GM18870 (cell line): ENCODE results near the gene TTC29.

Source experiments
- ATAC-seq: cut with Tn5 transposase; IDR thresholded peaks from one replicate; pipeline ENCODE4 v1.9.1; 2021; ENCODE audit warnings: moderate library complexity; ENCODE audit not compliant: unreplicated experiment

The TTC29 gene

GRCh38 chr4:146945556-146946374, at the start of gene TTC29:
Gene TTC29 (minus strand): TSS chr4:146945864. CDS start chr4:146939895, 5,969 bp downstream.
- peak; percentile 99 for ATAC-seq

- ATAC-seq, result no peak
Observed at GRCh38 chr4:146981651-146982050, 36.0 kb upstream of the TTC29 start.

- ATAC-seq, result no peak
Observed at GRCh38 chr4:146978641-146979040, 33.0 kb upstream of the TTC29 start.

GRCh38 chr4:146976145-146976544, 30.5 kb upstream of the TTC29 start:
- no peak for ATAC-seq

DNA sequence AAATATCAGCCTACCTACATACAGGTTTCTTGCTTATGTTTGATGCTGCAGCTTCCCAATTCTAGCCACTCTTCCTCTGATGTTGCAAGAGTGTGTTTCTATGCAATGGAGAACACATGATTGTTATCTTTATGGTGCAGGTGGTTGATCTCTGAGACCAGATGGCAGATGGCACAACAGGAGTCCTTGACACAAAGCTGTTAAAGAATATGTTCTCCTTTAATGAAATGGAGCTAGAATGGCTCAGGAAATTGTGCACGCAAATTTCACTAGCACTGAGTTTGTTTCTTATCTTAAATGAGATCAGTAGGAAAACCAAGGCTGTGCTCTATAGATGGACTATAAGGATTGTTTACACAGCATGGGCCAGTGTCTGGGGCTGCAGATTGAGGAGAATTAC, 29.9 kb upstream of the TTC29 start:
- ATAC-seq, result no peak

- no peak for ATAC-seq
Observed at GRCh38 chr4:146975036-146975435, 29.4 kb upstream of the TTC29 start.

GRCh38 chr4:146972036-146972435, 26.4 kb upstream of the TTC29 start:
- ATAC-seq, result no peak

DNA sequence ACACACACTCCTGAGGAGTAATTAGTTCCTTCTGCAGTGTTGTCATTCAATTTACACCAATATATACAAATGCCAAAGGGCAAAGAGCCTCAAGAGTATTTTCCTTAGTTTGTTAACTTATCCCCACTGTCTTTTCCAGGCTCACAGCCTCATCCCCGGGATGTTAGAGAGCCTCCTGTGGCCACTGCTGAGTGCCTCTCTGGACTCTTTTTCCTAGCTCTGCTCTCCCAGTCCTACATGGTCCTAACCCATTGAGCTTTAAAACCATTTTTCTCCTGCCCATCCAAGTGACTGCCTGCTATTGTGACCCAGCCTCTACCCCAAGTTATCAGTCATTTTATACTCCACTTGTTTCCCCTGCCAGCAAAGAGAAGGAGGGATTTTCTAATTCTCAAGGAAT, 23.5 kb upstream of the TTC29 start:
- no peak for ATAC-seq

GRCh38 chr4:146960634-146961033, 15.0 kb upstream of the TTC29 start:
- no peak for ATAC-seq

- ATAC-seq, result no peak
Observed at GRCh38 chr4:146959692-146960091, 14.0 kb upstream of the TTC29 start.

GRCh38 chr4:146957237-146957636, 11.6 kb upstream of the TTC29 start:
- ATAC-seq, result no peak

- ATAC-seq, result no peak
Observed at GRCh38 chr4:146952896-146953295, 7.2 kb upstream of the TTC29 start.

DNA sequence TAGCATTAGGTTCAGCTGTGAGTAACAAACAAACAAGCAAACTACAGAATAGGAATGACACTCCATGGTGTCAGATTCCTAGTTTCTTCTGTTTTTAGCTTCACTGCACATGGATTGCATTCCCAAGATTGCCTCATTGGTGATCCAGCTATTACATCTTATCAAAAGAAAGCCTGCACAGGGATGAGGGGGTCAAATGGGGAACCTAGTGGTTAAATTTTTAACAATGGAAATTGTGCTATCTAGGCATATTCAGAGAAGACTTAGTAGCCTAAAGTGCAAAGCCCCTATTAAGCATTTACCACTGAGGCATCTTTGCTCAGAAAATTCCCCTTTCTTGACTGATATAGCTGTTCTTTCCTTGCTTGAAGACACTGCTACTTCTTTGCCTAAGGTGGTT, 3.9 kb upstream of the TTC29 start:
- no peak for ATAC-seq

GRCh38 chr4:146943691-146944375, 1.8 kb downstream of the TTC29 start:
- no peak for ATAC-seq

DNA sequence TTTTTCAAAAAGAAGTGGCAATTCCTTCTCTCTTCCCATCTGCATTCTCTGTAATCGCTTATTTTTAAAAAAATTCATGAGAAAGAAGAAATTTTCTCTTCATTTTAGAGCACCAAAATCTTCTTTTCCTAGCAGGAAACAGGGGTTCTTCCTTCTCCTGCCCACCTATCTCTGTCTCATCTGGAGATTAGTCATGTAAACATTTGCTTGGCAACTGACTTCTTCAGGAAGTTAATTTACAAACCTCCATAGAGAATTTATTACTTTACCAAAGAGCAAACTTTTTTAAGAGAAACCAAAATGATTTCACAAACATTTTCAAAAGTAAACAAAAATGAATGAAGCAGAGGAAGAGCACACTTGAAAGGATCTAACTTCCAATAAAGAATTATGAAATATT, 13.5 kb downstream of the TTC29 start:
- ATAC-seq, result no peak

DNA sequence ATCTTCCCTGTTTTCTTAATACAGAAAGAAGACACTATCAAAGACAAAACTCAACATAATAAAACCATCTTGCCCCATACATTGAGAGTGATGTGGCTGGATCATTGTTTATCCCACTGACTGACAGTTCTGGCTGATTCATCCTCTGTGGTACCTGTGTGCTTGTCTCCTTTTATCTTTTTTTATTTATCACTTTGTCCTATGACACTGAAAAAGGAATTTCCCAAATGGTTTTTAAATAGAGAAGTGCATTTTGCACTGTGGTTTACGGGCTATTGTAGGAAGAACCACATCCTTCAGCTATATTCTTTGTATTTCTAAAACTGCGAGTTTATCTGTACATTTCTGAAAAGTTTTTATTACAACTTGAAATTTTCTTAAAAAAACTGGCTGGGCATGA, 15.0 kb downstream of the TTC29 start:
- no peak for ATAC-seq

- ATAC-seq, result no peak
Observed at GRCh38 chr4:146927695-146928094, 18.0 kb downstream of the TTC29 start.

DNA sequence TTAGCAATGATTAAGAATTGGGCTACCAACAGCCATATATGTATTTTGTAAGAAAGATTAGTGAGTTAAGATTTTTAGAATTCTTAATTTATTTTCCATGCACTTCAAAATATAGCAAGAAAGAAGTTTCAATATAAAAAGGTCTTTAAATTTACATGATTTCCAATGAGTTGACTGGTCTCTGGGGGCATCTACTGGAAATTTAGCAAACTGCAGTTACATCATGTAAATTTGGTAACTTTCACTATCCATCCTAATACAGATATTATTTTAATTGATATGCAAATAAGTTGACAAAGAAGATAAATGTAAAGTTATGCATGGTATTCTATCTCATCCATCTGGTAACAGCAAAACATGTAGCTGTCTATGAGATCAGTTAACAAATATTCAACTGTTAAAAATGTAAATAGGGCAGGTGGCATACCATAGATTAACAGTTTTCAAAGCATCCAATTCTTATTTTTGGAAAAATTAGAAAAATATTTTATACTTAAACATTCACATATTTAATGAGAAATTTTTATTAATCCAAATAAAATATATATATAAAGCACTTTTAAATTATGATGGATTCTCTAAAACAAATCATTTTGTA, 29.1 kb downstream of the TTC29 start:
- ATAC-seq, result peak; percentile 69

- ATAC-seq, result no peak
Observed at GRCh38 chr4:146915132-146915531, 30.5 kb downstream of the TTC29 start.

- ATAC-seq, result no peak
Observed at GRCh38 chr4:146900295-146900694, 45.4 kb downstream of the TTC29 start.

GRCh38 chr4:146890301-146890700, 55.4 kb downstream of the TTC29 start:
- ATAC-seq, result no peak

GRCh38 chr4:146883070-146883469, 62.6 kb downstream of the TTC29 start:
- ATAC-seq, result no peak
